GM19468 (cell line): Measurements from ENCODE around the gene ODAM.
"Not testable (repeated sequence)": the region's sequence is repeated elsewhere in the genome, so short reads cannot be mapped to it uniquely, and the experiment has no call there.

Experiments used
- ATAC-seq: cut with Tn5 transposase; IDR thresholded peaks from one replicate; pipeline ENCODE4 v1.9.1; 2021; ENCODE audit warnings: mild to moderate bottlenecking, moderate library complexity, moderate number of reproducible peaks; ENCODE audit not compliant: unreplicated experiment; ENCODE audit errors: extremely low read depth

The ODAM gene, protein sequence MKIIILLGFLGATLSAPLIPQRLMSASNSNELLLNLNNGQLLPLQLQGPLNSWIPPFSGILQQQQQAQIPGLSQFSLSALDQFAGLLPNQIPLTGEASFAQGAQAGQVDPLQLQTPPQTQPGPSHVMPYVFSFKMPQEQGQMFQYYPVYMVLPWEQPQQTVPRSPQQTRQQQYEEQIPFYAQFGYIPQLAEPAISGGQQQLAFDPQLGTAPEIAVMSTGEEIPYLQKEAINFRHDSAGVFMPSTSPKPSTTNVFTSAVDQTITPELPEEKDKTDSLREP

DNA sequence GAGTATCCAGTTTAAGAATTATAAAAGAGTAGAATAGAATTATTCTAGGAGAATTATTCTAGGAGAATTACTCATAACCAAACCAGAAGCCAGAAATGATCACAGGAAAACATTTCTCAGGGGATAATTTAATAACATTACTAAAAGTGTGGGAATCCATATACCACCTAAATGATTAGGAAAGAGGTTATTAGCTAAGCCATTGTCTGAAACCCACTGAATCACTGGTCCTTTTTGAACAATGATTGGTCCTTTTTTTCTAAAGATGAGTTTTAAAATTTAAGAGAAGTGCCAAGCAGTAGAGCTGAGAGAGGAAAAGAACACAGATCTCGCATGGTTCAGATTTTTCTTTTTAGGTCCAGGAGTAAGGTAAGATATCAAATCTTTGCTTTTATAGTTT is at the start of gene ODAM:
Gene ODAM, plus strand, starts transcription at position 301 of the 400 bp plus-strand sequence. CDS start 819 bp downstream, outside the sequence.
- no peak for ATAC-seq

DNA sequence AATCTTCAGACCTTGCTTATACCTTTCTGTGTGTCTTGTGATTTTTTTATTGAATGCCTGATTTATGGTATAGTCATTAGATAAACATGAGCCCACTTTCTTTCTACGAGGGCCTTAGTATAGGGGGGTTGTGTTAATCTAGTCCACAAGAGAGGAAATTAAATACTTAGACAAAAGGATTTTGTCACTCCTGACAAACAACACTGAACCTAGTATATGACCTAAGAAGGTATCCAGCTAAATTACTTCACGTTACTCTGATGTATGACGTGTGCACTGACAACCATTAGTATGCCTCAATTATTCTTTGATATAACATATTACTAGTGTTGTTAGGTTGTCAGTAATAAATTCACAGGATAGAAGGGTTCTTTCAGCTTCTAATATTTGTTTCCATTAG is 44.3 kb upstream of the ODAM start:
- no peak for ATAC-seq

DNA sequence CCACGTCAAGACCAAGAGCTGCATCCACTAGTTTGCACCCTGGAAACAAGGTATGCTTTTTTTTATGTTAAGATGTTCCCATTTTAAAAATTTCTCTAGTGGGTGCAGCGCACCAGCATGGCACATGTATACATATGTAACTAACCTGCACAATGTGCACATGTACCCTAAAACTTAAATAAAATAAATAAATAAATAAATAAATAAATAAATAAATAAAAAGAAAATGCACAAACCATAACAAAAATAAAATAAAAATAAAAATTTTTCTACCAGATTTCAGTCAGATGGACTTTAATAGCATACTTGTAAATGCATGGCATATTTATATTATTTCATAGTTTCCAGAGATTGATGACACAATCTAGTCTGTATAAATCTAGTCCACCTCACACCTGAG is 43.4 kb upstream of the ODAM start:
- ATAC-seq, result no peak

DNA sequence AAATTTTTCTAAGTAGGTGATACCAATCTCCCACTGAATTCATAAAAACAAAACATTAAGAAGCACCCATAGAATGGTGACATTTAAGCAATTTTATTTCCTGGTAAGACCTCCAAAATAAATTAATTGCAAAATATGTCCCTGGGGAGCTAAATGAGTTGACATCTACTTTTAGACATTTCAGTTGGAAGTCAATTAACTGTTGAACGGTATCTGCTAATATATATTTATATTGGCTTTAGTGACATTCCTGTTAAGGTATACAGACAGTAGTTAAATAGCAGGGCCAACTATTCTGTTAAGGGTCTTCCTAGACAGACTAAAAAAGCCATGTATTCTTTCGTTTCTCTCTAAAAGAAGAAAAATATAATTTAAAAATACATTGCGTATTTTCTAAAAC is 41.6 kb upstream of the ODAM start, which contains the start of gene PRR27:
Gene PRR27, plus strand, starts transcription at position 301 of the 400 bp plus-strand sequence. CDS start 139 bp downstream, outside the sequence.
- no peak for ATAC-seq

DNA sequence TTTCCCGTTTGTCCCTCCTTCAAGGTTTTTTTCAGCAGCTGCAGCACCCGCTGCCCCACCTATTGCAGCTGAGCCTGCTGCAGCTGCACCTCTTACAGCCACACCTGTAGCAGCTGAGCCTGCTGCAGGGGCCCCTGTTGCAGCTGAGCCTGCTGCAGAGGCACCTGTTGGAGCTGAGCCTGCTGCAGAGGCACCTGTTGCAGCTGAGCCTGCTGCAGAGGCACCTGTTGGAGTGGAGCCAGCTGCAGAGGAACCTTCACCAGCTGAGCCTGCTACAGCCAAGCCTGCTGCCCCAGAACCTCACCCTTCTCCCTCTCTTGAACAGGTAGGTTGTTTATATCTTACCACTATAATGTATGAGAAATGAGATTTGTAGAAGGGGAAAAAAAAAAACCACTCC is 36.9 kb upstream of the ODAM start:
- ATAC-seq, result no peak

DNA sequence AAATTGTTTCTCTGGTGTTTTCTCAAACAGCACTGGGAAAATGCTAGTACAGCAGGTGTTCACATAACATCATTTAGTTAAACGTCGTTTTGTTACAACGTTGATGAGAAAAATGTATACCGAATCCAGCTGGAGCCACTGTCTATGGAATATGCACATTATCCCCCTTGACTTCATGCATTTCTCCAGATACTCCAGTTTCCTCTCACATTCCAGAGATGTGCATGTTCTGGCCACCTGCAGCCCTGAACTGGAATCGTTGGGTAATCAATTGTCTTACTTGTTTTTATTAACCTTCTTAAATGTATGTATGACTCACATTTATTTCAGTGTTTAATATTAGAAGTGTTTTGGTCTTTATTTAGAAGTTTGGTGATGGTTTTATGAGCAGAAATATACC is 18.4 kb upstream of the ODAM start:
- ATAC-seq, result no peak

DNA sequence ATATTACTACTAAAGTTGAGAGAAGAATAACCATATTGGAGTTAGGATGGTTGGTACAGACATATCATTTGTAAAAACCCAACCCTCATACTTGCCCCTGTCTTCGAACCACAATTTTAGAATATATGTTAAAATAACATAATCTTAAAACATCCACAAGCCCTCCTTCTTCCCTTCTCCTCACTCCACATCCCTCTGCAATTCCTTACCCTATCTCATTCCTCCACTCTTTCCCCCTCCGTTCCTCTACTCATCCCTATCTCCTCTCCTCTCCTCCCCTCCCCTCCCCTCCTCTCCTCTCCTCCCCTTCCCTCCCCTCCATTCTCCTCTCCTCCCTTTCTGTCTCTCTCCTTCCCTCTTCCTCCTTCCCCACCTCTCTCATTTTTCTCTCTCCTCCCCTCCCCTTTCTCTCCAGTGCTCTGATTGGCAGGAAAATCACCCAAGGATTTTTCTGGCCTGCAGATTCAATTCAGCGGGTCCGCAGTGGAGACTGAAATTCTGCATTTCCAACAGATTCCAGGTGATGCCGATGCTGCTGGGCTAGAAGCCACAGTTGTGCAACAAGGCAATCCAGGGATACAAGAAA is 17.4 kb upstream of the ODAM start:
- ATAC-seq, result no peak

DNA sequence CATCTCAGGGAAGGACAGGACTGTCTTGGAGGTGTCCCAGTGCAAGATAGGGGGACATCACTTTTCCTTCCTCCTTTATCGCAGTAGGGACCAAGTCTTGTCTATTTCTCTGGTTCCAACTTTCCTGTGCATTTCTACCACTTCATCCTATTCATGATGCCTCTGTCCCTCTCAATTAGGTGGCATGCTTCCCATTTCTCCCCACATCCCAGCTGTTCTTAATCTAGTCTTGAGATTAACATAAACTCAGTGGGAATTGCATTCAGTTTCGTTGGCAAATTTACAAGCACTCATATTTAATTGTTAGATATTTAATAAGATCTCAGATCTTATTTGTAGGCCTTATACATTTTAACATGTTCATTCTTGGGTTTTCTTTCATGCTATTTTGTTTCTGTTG is 15.7 kb upstream of the ODAM start:
- ATAC-seq, result no peak

DNA sequence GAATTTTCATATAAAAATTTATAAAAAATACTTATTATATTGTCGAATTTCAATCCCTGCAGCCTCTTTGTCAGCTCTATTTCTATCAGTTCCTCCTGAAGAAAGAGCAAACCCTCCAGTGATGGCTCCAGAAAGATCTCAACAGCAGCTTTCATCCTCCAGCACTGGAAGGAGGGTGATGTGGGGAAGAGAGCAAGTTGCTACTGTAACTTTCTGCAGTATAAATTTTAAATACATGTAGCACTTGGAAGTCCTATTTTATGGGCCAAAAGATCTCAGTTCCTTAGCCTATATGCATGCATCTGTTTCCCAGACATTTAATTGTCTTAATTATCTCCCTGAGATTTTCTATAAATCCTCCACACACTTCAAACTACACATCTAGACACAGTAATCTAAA is 13.7 kb upstream of the ODAM start:
- no peak for ATAC-seq

DNA sequence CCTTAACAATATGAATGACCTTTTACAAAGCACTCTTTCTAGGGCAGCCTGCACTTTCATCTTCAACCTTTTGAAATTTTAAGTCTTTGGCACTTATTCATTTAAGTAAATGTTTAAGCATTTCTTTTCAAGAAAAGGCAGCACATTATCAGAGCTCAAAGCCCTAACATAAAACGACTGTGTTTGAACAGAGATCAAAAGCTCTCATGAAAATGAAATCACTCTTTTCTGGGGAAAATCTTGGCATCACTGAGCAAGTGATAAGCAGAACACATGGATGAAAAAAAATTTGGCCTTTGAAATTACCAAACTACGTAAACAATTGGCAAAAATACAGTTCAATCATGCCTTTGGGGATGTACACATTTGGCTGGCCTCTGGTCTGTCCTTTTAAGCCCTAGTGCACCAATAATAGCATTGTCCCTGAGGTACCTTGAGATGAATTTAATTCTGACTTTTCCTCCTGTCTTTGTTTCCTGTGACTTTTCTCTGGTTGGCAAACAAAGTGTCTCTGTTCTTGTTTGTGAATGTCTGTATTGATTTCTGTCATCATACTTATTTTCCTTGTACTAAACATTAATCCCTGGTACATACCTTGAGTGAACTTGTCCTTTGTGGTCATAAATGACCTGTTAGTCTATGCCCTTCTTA is 12.9 kb upstream of the ODAM start:
- ATAC-seq, result no peak

DNA sequence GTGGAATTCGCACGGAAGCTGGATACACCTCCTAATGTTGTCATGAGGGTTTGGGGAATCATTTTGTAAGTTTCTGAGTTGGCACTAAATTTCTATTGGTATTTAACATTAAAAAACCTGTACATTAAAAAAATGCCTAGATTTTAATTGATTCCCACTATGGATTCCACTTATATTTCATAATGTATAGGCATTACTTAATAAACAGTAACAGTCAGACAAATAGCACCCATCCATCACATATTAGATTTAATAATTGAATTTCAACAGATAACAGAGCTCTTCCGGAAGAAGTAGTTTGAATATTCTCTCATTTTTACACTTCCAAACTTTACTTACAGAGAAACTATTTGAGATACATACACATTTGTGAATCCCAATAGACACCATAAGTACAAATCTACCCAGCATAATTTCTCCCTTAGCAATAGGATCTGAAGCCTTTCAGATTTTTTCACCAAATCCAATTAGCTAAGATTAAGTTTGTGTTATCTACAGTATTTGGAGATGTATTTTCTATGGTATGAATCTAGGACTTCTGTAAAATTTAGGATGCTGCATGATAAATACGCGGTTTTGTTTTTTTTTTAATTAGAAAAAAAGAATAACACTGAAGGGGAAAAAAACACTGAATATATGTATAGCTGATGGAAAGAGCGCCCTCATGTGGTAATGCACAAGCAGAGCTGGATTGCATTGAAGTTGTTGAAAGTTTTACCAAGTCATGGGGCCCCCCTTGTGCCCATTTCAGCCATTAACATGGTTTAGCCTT is 12.2 kb upstream of the ODAM start:
- ATAC-seq, result peak; percentile 76

DNA sequence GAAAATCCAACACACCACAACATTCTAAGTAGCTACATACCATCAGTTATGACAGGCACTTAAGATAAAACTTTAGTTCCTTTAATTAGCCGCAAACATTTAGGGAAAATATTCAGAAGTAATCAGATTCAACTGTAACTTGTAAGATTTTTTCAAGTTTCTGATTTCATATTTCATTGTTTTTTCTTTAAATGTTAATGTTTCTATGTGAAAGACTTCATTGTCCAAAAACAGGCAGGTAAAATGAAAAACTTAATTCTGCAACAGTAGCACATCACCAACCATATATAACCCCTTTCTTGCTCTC is 11.6 kb upstream of the ODAM start:
- ATAC-seq, result no peak

DNA sequence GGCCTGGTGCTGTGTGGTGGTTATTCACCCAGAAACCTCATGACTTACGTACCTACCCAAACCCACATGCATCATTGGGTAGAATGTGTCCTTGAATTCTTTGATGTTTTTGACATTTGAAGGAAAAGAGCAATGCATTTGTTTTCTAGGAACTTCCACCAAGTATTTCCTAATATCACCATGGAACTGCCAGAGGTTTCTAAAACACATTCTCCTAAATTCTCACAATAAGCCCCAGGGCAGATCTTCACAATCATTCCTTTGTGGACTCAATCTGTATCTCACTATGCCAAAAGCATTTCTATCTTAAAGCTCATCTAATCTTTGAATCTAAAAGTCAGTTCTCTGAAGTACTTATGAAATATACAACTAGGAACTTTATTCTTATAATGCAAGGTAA is 8.3 kb upstream of the ODAM start:
- ATAC-seq, result no peak

DNA sequence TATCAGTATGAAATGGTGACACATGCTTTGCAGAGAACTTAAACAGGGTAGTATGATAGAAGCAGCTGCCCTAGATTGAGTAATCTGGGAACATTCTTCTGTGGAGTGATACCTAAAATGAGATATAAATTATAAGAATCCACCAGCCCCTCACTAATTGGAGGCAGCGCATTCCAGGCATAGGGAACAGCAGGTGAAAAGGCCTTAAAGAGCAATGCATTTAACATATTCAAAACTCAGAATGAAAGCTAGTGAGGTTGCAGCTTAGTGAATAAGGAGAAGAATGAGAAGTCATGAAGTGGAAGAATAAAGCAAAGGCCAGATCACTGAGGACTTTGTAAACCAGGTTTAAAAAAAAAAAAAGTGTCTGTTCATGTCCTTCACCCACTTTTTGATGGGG is 4.9 kb upstream of the ODAM start:
- ATAC-seq, result no peak

DNA sequence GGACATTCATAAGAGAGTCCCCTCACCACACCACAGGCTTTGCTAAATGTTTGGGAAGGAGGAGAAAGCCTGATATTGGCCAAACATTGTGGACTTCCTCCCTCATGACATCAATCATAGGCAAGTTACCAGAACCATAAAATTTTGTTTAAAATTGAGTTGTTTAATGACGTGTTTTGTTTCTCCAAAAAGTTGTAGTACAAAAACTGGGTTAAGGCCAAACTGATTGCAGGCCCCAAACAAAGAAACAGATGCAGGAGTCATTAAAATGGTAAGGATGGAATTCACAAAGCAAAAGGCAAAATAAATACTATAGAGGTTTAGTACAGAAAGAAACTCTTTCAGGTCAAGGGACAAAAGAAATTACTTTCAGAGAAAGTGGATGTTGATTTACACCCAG is 3.9 kb upstream of the ODAM start:
- ATAC-seq, result no peak

DNA sequence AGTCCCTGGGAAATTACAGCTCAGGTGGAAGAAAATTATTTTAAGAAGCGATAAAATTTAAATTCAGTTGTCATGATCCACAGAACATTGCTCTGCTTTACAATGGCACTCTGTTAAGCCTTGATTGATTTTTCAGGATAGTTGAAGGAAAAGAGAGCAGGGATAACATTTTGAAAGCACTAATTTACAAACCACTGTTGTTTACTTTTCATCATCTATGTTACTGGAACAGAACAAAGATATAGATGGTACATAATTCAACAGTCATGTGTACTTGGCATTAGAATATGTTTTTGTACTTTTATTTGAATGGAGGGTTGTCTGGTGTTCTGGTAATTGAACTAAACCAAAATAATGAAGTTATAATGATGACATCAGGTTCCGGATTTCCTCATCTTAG is 2.6 kb upstream of the ODAM start:
- ATAC-seq, result no peak

DNA sequence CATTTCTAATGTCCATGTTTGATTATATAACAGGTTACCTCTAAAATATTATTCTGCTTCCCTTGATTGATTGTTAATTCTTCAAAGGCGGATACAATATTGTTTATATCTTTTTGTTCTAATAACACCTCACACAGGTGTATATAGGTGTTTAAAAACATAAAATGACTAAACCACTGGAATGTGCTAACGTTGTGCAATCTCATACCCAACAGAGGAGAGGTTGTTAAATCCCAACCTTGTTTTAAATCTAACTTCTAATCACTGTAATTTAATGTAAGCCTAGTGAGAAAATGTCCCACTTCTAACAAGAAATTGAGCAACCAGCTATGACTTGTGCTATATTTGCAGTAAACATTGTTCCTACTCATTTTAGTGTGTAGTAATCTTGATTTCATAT is 1.3 kb downstream of the ODAM start:
- no peak for ATAC-seq

DNA sequence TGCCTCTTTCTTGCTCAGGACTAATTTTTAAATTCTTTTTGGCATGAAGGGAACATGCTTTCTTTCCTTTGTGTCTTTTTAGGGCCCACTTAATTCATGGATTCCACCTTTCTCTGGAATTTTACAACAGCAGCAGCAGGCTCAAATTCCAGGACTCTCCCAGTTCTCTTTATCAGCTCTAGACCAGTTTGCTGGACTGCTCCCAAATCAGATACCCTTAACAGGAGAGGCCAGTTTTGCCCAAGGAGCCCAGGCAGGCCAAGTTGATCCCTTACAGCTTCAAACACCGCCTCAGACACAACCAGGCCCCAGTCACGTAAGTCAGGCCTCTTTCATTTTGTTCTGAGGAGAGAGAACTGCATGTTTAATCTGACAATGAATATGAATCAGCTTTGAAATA is 2.3 kb downstream of the ODAM start:
- no peak for ATAC-seq

DNA sequence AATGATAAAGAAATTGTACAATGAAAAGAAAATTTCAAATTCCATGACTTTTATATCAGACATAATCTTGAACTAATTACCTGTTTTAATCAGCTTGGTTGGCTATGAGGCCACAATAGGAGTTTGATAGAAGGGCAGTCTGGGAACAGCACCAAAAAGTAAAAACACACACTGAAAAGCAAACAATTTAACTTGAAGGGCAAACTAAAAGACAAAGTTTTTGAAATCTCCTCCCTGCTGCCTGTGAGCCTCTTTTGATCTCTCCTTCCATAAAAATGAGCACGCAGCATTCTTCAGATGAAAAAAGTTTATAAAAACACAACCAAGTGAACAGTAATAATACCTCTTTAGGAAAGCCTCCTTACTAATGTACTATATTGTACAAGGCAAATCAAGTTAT is 8.1 kb downstream of the ODAM start:
- no peak for ATAC-seq

DNA sequence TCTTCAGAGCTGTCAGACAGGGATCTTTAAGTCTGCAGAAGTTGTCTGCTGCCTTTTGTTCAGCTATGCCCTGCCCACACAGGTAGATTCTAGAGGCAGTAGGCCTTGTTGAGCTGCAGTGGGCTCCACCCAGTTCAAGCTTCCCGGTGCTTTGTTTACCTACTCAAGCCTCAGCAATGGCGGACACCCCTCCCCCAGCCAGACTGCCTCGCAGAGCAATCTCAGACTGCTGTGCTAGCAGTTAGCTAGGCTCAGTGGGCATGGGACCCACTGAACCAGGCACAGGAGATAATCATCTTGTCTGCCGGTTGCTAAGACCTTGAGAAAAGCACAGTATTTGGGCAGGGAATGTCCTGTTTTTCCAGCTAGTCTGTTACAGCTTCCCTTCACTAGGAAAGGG is 17.2 kb downstream of the ODAM start:
- ATAC-seq, result not testable (repeated sequence)

DNA sequence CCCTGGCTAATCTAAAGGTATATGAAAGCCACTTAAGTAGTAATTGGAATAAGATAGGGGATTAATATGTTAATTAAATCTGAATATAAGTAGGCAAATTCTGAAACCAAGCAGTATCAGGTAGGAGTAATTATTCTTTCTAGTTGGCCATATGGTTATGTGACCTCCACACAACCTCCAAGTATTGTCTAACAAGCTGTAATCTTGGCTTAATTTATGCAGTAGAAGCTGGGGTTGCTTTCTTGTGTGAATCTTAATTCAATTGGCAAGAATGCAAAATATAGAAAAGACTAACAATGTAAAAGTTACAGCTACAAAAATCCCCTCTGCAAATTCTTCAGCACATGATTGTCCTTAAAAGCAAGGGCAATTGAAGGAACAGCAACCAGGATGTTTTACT is 20.6 kb downstream of the ODAM start:
- not testable (repeated sequence) for ATAC-seq
